PFSK-1 (cell line): ENCODE measurements around the gene CCDC184.

Source experiments
- FOXP2 ChIP-seq: optimal IDR thresholded peaks from 2 replicates; pipeline ENCODE3; 2011; ENCODE audit warnings: borderline replicate concordance, control low read depth, inconsistent platforms; ENCODE audit not compliant: insufficient read depth; ENCODE audit errors: extremely low read length, extremely low read depth
- POLR2AphosphoS5 ChIP-seq: IDR thresholded peaks from 2 replicates; pipeline ENCODE4 v1.6.1; 2012; ENCODE audit warnings: low read depth, mild to moderate bottlenecking, control low read depth, low read length, moderate library complexity
- SIN3A ChIP-seq: IDR thresholded peaks from 2 replicates; pipeline ENCODE4 v1.6.1; 2012; ENCODE audit warnings: mild to moderate bottlenecking, low read length, moderate library complexity, borderline replicate concordance; ENCODE audit not compliant: insufficient read depth
- TAF1 ChIP-seq: IDR thresholded peaks from 2 replicates; pipeline ENCODE4 v1.6.1; 2012; ENCODE audit warnings: low read length, control low read depth, borderline replicate concordance; ENCODE audit not compliant: insufficient read depth
- TF ChIP-seq, protein P1 (sequence below), 2 experiments: IDR thresholded peaks; 2 replicates each; pipeline versions ENCODE4 v1.6.1 to v1.8.0; 2011 to 2012; ENCODE audit warnings: low read depth in 2 of 2, low read length in 2 of 2, control low read depth in 1 of 2, inconsistent platforms in 1 of 2, mild to moderate bottlenecking in 1 of 2, moderate library complexity in 1 of 2; ENCODE audit not compliant: insufficient read depth in 1 of 2

Gene CCDC184

DNA sequence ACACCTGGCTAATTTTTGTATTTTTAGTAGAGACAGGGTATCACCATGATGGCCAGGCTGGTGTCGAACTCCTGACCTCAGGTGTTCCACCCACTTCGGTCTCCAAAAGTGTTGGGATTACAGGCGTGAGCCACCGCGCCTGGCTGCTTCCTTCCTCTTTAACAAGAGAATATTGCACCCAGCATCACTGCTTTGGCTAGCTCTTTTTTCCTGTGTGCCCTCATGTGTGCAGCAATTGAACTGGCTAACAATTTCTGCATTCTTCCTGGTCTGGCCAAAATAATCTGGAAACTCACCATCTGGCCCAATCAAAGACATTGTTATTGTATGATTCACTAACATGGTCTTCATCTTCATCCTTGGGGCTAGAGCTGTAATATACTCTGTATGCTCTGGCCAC is 23.4 kb upstream of the CCDC184 start:
- TF ChIP-seq, protein P1, sequence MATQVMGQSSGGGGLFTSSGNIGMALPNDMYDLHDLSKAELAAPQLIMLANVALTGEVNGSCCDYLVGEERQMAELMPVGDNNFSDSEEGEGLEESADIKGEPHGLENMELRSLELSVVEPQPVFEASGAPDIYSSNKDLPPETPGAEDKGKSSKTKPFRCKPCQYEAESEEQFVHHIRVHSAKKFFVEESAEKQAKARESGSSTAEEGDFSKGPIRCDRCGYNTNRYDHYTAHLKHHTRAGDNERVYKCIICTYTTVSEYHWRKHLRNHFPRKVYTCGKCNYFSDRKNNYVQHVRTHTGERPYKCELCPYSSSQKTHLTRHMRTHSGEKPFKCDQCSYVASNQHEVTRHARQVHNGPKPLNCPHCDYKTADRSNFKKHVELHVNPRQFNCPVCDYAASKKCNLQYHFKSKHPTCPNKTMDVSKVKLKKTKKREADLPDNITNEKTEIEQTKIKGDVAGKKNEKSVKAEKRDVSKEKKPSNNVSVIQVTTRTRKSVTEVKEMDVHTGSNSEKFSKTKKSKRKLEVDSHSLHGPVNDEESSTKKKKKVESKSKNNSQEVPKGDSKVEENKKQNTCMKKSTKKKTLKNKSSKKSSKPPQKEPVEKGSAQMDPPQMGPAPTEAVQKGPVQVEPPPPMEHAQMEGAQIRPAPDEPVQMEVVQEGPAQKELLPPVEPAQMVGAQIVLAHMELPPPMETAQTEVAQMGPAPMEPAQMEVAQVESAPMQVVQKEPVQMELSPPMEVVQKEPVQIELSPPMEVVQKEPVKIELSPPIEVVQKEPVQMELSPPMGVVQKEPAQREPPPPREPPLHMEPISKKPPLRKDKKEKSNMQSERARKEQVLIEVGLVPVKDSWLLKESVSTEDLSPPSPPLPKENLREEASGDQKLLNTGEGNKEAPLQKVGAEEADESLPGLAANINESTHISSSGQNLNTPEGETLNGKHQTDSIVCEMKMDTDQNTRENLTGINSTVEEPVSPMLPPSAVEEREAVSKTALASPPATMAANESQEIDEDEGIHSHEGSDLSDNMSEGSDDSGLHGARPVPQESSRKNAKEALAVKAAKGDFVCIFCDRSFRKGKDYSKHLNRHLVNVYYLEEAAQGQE (IDR thresholded peaks at IDR 0.05; ENCODE audit: insufficient read depth in 1 of 2, low read depth in 2 of 2, low read length in 2 of 2) = no peak
- TF ChIP-seq FOXP2 = no peak
- no peak for TF ChIP-seq SIN3A
- no peak for TF ChIP-seq POLR2AphosphoS5
- TF ChIP-seq TAF1 = no peak

DNA sequence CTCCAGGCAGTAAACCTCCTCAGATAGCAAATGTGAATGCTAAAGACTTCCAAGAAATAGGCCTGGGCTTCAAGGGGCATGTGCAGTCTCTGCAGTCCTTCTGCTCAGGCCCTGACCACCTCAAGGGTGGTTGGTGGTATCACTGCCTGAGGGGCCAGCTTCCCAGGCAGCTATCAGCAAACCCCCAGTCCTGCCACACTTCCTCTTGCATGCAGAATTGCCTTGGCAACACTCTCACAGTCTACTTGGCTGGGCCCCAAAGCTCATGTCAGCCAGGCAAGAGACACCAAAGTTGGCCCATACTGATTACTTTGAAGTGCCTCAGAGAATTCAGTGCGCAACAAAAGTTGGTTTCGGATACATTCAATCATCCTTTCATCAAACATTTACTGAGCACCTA is 22.6 kb upstream of the CCDC184 start:
- TF ChIP-seq SIN3A (no peak), FOXP2 (no peak), POLR2AphosphoS5 (no peak), TAF1 (no peak)
- TF ChIP-seq, protein P1 (IDR thresholded peaks at IDR 0.05; ENCODE audit: insufficient read depth in 1 of 2, low read depth in 2 of 2, low read length in 2 of 2) = no peak

DNA sequence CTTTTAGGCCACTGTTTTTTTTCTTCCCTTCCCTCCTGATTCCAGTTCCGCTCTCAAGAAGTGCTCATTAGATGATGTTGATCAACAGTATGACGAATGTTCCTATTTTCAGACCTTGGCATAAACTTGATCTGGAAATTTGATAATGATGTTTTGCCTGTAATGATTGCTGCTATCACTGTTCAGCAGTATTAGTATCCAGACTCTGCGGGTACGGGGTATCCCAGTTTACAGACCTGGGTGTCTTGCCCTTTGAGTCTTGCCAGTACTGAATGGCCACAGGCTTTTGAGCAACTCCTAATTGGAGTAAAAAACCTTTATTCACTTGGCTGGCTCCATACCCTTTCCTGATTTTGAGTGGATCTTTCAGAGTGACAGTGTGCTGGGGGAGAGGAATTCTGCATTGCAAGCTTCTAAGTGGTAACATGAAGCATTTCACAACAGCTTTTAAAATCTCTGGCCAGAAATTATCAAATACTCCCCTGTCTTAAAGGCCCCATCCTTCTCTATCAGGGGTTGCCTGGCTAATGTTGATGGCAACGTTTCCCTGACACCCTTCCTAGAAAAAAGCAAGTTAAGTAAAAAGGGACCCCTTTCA is 20.2 kb upstream of the CCDC184 start:
- TF ChIP-seq FOXP2 = no peak

DNA sequence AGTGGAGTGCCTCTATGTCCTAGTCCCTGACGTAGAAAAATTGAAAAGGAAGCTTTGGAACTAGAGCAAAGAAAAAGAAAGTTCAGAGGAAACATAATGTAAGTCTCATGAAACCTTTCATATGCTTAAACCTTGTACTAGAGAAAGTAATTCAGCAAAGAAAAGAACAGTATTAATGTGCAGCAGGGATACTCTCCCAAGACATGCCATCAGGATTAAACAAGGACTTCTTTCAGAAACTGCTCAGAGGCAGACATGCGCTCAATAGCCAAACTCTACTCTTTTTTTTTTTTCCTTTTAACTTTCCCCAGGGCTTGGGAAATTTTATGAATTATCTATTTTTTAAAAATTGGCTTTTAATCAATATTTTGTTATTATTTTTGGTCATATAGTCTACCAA is 19.0 kb upstream of the CCDC184 start:
- TF ChIP-seq SIN3A (no peak), POLR2AphosphoS5 (no peak), TAF1 (no peak), FOXP2 (no peak)
- TF ChIP-seq, protein P1 (IDR thresholded peaks at IDR 0.05; ENCODE audit: insufficient read depth in 1 of 2, low read depth in 2 of 2, low read length in 2 of 2) = no peak

DNA sequence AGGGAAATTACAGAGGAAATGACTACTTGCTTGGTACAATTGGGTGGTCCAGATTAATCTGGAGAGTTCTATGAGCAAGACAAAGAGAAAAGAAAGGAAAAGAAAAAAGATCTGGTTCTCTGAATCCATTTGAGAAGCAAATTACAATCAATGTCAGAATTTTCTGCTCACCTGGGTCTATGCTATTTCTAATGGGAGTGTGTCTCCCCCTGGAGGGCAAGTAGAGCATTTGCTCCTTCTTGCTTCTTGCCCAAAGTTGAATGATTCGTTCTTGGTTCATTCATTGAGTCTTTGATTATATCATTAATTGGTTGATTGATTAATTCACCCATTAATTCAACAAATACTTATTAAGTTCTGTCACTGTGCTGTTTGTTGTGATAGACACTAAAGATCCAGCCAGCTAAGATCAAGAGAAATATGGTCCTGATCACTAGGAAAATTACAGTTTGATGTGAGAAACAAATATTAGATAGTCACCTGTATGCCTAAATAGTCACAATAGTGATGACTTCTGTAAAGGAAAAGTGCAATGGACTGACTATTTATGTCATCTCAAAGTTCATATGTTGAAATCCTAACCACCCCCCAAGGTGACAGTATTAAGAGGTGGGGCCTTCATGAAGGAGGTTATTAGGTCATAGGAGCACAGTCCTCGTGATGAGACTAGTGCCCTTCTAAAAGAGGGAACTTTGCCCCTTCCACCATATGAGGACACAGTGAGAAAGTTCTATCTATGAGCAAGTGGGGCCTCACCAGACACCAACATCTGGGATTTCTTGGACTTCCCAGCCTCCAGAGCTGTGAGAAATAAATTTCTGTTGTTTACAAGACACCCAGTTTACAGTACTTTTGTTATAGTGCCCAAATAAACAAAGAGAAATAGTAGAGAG is 18.1 kb upstream of the CCDC184 start:
- TF ChIP-seq TAF1 (no peak), SIN3A (no peak), POLR2AphosphoS5 (no peak), FOXP2 (no peak)
- TF ChIP-seq, protein P1 (IDR thresholded peaks at IDR 0.05; ENCODE audit: insufficient read depth in 1 of 2, low read depth in 2 of 2, low read length in 2 of 2) = no peak
